GM12873 (cell line): ENCODE measurements around the gene TMEM143.

Source experiments
- TF ChIP-seq, protein P1 (sequence below): IDR thresholded peaks from 2 replicates; pipeline ENCODE4 v1.5.1; 2012; ENCODE audit warnings: low read depth, mild to moderate bottlenecking, moderate library complexity, low read length, control low read depth; ENCODE audit not compliant: insufficient read depth; ENCODE audit errors: missing control alignments

TMEM143 gene

GRCh38 chr19:48350856-48351255 lies 12.9 kb downstream of the TMEM143 start:
- TF ChIP-seq, protein P1, sequence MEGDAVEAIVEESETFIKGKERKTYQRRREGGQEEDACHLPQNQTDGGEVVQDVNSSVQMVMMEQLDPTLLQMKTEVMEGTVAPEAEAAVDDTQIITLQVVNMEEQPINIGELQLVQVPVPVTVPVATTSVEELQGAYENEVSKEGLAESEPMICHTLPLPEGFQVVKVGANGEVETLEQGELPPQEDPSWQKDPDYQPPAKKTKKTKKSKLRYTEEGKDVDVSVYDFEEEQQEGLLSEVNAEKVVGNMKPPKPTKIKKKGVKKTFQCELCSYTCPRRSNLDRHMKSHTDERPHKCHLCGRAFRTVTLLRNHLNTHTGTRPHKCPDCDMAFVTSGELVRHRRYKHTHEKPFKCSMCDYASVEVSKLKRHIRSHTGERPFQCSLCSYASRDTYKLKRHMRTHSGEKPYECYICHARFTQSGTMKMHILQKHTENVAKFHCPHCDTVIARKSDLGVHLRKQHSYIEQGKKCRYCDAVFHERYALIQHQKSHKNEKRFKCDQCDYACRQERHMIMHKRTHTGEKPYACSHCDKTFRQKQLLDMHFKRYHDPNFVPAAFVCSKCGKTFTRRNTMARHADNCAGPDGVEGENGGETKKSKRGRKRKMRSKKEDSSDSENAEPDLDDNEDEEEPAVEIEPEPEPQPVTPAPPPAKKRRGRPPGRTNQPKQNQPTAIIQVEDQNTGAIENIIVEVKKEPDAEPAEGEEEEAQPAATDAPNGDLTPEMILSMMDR, result no peak

- TF ChIP-seq, protein P1, result no peak
Measured at GRCh38 chr19:48348737-48349136, 15.0 kb downstream of the TMEM143 start.

GRCh38 chr19:48348045-48348444 lies 15.7 kb downstream of the TMEM143 start:
- TF ChIP-seq, protein P1, result no peak

GRCh38 chr19:48346191-48346590 lies 17.5 kb downstream of the TMEM143 start:
- TF ChIP-seq, protein P1, result no peak

DNA sequence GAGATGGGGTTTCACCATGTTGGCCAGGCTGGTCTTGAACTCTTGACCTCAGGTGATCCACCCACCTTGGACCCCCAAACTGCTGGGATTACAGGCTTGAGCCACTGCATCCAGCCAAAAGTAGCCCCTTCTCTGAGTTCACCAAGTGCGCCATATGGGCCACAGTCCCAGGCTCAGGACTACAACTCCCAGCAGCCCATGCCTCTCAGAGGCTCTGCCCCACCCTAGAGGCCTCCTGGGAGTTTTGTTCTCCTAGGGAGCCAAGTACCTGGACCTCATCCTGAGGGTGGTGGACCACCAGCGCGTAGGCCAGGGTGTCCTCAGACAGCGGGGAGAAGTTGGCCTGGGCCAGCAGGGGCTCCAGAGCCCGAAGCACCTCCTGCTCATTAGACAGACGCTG lies 18.8 kb downstream of the TMEM143 start:
- TF ChIP-seq, protein P1, result no peak

GRCh38 chr19:48342841-48343540 lies 20.7 kb downstream of the TMEM143 start:
- TF ChIP-seq, protein P1, result no peak

DNA sequence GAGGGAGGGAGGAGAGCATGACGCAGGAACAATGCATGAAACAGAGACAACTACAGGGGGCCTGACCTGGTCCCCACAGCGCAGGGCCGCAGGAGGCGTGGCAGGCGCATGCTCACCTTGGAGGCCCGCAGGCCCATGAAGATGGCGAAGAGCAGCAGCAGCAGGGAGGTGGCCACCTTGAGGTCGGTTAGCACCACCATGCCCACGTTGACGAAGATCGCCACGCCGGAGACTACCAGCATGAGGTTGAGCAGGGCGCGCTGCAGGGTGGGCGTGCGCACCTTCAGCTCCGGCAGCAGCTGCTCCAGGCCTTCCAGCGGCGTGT lies 21.4 kb downstream of the TMEM143 start:
- TF ChIP-seq, protein P1, result no peak
